HTERT RPE-1 (cell line): ENCODE measurements around the gene FLNB.

Source experiments
- in situ Hi-C: fragments of 300-500 bp; cut with MboI; formaldehyde crosslinking; loops from 4 replicates; pipeline ENCODE4 v1.14.3; 2020; ENCODE audit warnings: low sequenced_read_pairs

FLNB gene

DNA sequence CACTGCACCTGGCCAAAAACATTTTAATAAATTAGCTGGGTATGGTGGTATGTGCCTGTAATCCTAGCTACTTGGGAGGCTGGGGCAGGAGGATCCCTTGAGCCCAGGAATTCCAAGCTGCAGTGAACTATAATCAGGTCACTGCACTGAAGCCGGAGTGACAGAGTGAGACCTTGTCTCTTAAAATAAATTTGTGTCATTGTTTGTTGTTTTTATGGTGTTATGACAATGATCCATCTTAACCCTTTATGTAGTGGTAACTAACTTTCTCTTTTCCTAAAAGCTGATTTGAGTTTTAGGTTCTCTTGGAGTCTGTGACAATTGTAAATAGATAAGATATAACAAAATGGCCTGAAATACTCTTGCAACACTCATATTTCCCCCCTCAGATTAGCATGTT, 20.7 kb downstream of the FLNB start:
- in situ Hi-C loops = no loop called here

DNA sequence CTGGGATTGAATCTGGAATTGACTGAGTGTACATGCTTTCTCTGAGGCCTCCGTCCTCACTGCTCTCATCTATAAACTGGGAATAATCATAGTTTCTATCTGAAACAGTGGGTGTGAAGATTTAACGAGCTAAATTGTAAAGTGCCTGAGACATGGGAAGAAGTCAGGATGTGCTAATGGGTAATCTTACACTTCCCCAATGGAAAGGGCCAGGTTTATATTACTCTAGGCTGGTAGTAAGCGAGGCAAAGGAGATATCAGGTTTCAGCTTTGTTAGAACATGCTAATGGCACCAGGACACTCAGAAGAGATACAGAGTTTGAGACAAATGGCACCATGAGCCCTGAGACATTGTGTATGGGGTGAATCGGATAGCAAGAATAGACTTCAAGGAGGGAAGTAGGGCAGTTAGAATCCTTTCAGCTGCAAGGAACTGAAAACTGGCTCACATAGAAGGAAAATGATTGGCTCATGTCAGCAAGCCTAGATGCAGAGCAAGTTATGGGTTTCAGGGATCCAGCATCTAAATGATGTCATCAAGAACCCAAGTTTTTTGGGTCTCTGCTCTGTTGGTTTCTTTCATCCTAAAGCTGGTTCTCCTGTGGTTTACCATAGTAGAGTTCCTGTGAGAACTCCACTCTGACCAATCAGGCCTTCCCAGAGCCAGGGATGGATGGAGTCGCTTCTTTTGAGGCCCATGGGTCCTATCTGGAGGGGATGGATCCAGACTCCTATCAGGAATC, 21.8 kb downstream of the FLNB start:
- in situ Hi-C loops = no loop called here

DNA sequence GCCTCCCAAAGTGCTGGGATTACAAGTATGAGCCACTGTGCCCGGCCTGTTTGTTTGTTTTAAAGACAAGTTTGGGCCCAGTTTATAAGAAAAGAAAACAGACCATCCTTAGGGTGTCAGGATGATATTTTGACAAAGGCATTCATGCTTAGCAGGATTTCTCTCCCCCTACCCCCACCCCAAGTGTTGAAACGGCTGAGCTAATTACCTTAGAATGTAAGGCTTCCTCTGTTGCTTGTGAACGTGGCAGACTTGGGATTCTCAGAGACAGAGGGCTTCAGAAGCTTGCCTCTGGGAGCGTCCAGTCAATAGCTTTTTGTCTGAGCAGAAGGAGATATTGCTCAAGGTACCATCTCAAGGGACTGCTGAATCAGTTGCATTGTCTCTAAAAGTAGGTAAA, 24.0 kb downstream of the FLNB start:
- in situ Hi-C loops = no loop called here

DNA sequence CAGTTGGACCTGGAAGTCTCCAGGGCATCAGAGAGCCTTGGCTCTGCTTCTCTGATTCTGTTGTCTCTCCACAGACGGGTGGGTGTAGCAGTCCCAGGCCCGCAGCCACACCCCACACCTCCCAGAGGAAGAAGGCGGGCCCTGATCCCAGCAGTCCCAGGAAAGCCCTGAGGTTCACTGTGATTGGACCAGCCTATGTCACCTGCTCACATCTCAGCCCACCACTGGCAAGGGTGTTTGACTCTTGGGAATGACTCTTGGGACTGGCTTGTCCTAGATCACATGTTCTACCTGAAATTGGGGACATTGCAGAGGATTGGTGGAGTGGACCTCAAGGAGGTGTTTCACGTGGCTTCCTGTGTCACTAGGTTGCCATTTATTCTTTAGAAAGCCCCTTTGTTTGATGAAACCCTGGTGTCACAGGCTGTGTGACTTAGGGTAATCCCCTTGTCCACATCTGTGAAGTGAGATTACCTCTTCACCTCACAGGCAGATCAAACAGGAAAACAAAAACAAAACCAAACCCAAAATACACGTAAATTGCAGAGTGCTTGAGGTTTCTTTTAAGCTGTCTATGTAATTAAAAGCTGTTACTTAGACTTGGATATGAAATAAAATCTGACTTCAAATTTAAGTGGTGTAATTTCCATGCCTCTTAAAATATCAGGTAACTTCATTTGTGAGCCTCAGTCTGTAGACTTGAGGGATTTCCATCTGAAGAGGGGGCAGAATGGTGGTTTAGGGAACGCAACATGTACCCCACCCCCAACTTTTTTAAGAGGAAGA, 26.7 kb downstream of the FLNB start:
- in situ Hi-C loops = no loop called here

DNA sequence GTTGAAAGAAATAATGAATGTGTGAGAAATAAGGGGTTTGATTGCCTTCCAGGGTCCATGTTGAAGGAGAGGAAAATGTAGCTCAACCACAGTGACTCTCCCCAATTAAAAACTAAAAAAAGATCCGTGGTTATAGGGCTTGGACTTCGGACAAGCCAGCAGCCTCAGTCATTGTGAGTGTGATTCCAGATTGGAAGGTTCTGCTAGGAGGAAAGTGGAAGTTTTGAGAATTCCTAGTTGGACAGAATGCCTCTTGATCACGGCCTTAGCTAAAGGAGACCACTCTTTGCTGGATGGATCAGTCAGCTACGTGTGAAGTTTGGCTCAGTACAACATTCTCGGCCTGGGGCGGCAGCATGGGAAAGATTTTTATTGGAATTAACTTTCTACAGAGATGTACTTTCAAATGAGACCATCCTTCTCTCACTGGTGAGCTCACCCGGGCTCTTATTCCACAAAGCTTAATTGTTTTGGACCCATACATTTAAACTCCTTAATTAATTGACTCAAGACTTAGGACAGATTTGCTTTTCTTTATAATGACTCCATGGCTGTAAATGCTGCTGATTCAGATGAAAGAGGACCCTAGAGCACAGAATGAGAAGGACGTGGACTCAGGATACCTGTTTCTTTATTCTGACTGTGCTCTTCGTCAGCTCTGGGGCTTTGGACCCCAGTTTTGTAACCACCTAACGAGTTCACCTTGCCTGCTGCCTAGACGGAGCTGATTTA, 27.5 kb downstream of the FLNB start:
- in situ Hi-C loops = no loop called here

DNA sequence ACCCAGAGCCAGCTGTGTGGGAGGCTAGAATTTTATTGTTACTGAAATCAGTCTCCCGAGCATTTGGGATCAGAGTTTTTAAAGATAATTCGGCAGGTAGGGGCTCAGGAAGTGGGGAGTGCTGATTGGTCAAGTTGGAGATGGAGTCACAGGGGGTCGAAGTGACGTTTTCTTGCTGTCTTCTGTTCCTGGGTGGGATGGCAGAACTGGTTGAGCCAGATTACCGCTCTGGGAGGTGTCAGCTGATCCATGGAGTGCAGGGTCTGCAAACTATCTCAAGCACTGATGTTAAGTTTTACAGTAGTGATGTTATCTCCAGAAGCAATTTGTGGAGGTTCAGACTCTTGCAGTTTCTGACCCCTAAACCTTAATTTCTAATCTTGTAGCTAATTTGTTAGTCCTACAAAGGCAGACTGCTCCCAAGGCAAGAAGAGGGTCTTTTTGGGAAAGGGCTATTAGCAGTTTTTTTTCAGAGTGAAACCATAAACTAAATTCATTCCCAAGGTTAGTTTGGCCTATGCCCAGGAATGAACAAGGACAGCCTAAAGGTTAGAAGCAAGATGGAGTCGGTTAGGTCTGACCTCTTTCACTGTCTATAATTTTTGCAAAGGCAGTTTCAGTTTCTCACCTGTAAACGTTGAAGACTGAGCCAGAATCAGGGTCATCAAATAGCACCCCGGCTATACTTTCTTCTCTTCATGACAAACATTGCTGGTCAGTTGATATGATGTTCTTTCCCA, 28.2 kb downstream of the FLNB start:
- in situ Hi-C loops = no loop called here

DNA sequence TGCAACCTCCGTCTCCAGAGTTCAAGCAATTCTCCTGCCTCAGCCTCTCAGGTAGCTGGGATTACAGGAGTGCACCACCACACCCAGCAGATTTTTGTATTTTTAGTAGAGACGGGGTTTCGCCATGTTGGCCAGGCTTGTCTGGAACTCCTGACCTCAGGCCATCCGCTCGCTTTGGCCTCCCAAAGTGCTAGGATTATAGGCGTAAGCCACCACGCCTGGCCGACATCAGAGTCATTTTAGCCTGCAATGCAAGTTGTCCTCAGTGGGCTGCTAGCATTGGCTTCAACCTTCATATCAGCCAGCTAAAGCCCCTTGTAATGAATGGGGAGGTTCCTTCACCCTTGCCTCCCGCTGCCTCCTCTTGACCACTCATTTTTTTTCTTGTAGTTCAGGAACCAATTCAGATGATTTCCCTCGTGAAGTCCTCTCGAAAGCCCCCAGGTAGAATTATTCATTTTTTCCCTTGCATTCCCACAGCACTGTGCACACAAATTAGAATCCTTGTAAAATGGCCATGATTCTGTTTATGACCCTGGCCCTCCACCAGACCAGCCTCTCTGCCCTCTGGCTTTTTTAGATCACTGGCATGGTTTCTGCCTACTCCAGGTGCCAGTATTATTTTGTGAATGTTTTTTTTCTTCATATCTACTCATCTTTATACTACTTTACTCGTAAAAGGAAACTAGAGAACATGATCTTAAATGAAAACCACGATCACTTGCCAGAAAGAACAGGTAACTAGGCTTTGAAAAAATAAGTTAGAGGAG, 29.1 kb downstream of the FLNB start:
- in situ Hi-C loops = no loop called here

DNA sequence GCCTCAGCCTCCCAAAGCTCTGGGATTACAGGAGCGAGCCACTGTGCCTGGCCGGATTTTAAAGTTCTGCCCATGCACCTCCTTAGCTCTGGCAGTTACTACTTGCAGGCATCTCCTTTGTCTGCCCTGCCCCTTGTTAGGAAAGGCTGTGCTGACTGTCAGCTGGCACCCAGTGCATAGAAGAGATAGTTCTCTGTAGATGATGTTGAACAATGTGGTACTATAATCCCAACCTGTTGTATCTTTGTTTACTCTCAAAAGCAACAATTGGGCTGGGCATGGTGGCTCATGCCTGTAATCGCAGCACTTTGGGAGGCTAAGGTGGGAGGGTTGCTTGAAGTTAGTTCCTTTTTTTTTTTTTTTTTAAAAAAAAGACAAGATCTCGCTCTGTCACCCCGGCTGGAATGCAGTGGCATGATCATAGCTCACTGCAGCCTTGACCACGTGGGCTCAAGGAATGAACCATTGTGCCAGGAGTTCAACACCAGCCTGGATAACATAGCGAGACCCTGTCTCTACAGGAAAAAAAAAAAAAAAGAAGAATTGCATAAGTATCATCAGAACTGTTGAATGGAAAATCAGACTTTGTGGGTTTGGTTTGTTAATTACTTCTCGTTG, 30.6 kb downstream of the FLNB start:
- in situ Hi-C loops = no loop called here

DNA sequence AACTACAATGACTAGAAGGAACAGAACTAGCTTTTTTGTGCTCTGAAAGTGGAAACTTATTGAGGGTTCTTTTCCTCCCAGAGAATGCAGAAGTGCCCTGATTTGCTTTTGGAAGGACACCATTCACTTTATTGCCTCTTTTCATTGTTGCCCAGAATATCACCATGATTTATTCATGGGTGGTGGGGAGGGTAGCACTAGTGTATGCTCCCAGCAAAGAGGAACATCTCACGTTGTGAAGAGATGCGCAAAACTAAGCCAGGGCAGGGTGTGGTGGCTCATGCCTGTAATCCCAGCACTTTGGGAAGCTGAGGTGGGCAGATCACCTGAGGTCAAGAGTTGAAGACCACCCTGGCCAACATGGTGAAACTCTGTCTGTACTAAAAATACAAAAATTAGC, 31.4 kb downstream of the FLNB start:
- in situ Hi-C loops = no loop called here

DNA sequence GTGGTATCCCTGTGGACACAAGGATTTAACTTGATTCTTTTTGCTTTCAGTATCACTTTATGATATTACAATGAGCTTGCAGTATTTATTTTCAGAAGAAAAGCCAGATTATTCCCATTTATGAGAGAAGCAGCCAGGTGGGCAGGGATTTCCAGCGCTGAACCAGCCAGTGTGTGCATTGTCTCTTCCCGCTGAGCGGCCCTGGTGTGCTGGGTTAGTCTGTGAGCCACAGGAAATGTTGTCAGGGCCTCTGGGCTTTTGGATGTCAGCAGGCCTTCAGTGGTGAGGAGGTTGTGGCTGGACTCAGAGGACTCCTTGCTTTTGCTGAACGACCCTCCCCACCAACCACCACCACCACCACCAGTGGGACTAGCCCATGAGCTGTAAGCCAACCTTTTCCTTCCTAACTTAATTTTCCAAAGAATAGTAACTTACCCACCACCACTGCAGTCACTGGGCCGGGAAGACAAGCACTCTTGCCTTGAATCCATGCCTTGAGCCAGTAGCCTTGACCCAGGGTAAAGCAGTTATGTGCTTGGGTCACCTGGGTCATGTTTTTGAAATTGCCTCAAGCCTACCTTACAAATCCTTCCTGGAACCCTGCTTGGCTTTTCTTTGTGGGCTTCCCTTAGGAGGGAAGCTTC, 33.1 kb downstream of the FLNB start:
- in situ Hi-C loops = no loop called here

DNA sequence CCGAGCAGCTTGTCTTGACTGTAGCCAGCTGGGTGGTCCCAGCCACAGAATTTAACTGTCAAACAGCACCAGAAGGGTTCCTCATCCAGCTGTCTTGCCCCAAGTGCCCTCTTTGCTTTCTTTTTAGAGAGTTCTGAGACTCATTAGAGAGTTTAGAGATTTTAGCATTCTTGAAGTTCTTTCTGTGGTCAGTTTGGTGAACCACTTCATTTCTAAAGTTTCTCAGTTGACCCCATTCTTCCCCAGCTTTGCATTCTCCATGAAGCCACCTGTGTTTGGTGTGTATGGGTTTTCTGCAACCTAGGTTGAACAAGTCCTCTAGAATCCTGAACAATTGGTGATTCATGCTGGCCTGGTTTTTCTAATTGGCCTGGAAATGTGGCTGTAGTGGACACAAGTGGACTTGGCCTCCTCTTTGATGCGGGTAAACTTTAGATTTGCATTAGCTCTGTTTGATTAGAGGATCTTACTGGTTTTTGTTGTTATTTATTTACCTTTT, 33.7 kb downstream of the FLNB start:
- in situ Hi-C loops = no loop called here

DNA sequence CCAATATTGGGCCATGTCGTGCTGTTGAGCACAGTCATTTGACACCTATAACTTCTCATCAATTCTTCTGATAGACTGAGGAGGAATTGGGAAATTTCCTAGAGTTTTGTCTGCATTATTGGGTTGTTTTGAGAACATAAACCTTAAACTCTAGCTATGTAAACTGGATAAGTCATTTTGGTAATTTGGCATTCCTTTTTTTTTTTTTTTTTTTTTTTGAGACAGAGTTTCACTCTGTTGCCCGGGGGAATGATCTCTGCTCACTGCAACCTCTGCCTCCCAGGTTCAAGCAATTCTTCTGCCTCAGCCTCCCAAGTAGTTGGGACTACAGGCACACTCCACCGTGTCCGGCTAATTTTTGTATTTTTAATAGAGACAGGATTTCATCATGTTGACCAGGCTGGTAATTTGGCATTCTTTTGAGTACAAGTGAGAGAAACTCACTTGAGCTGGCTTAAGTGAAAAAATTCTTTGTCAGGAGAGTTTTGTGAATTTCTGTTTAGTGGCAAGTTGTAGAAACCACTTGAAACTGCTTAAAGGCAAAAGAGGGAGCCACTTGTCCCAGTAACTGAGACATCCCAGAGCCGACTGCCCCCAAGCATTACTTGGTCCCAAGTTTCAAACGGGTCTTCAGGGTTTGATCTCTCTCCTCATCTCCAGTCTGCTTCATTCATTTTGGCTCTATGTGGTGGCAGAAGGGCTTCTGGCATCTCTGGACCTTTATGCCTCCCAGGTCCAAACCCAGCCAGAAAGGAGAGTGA, 34.9 kb downstream of the FLNB start:
- in situ Hi-C loops = no loop called here

DNA sequence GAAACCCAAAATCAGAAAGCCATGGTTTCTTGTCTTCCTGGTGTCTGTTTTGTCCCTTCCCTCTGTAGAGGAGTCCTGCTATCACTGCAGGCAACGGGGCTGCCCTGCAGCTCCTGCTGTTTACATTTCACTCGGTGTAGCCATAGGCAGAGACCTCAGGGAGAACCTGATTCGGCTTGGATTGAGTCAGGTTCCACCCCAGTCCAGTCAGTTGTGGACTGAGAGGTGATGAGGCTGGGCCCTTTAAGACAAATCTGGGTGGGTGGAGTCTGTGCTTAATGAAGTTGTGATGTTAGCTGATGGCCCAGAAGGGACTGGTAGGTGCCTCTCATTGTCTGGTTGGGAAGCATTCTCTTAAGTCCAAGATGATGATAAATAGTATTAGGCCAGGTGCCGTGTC, 35.7 kb downstream of the FLNB start:
- in situ Hi-C loops = no loop called here

DNA sequence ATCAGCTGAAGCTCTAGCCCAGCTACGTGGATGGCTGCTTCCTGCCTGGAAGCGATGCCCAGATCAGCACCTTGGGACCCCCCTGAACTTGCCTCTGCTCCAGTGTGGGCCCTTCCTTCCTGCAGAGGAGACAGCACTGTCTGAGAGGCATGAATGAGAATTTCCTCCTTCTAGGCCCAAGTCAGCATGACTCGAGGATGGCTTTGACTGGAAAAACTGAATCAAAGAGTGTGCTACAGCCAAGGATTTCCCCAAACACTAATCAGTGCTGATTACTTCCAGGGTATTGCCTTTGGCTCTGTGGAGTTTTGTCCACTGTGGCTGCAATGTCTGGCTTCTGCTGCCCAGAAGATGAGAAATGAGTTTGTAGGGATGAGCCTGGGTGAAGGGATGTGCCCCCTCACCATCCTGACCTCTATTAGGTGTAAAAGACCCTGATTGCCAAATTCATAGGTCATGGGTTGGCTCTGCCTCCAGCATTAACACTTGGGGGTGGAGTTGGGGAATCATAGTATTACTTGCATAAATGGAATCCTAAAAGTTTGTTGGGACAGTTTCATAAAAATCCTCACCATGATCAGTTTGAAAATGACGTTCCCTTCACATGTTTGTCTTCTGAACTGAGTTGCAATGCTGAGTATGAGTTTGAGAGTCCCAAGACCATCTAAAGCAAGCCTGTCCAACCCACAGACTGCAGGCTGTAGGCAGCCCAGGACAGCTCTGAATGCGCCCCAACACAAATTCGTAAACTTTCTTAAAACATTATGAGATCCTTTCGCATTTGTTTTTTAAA, 36.7 kb downstream of the FLNB start:
- in situ Hi-C loops = no loop called here

DNA sequence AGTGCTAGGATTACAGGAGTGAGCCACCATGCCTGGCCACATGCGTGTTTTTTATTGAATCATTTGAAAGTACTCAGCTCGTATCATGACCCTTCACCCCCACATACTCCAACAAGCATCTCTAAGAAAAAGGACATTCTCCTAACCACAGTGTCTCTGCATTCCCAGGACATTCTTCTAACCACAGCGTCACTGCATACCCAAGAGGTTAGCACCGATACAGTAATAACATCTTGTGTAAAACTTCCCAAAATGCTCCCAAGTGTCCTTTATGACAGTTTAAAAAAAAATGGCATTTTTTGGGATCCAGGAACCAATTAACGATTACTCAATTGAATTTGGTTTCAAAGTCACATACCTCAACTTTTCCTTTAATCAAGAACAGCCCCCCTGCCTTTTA, 39.6 kb downstream of the FLNB start:
- in situ Hi-C loops = no loop called here

DNA sequence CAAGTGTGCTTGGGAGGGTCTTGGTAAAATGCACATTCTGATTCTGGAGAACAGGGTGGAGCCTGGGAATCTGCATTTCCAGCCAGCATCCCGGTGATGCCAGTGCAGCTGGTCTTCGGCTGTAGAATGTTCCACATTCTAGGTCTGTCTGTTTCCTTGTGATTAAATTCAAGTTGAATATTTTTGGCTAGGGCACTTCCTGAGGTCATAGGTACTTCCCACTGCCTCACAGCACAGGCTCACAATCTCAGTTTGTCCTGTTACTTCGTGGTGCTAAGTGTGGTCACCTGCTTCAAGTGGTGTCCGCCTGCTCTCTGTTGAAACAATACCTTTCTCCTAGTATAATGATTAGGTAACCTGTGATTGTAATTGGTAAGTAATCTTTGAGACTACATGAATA, 40.1 kb downstream of the FLNB start:
- in situ Hi-C loops = no loop called here

DNA sequence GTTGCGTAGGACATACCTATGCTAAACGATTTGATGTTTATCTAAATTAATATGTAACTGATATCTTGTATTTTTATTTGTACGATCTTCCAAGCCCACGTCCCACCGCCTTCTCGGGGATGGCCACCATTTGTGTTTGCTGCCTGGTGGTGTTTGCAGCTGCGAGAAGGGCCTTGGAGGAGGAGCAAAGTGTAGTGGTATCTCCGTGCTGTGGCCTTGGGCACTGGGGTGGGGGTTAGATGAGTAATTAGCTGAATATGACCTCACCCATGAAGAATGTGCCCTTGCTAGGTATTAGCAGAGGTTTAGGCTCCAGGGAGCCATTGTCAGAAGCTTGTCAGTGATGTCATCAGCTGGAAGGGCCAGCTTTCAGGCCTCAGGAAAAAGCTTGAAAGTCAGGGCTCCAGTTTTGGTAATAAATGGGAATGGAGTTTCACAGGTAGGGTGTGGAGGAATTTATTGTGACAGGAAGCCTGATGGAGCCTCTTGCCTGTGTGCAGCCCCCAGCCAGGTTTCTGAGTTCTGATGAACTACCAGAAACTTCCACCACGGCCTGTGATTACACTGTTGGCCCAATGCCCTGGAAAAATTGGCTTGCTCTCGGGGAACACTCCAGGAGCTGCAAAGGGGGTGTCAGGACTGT, 41.0 kb downstream of the FLNB start:
- in situ Hi-C loops = no loop called here
